Left lobe of liver (tissue), 2 donors: ENCODE results near the gene TADA3. TPM values are rescaled to one million over a fixed set of nuclear protein-coding genes. Genes with fewer than 3 reads are reported as not detected.
"Not testable (repeated sequence)": the region's sequence is repeated elsewhere in the genome, so short reads cannot be mapped to it uniquely, and the experiment has no call there.

Experiments used
- ATAC-seq: fragments of 200-7000 bp; cut with Tn5 transposase; one replicate; pipeline ENCODE4 v1.9.1; 2020; ENCODE audit warnings: mild to moderate bottlenecking, moderate library complexity
- DNase-seq: peaks from one replicate; pipeline ENCODE4 v3.0.0-alpha.2; 2020; ENCODE audit warnings: low spot score
- total RNA-seq: library from RNA; stranded (reverse); gene quantifications from one replicate; pipeline ENCODE4 v1.2.1, GENCODE V29; 2021
- donor health status: DM: no; HTN: no; CAD: no; lungs with moderate emphysema.
- donor health status: DM: no; HTN: yes; CAD: no.

The TADA3 gene
- total RNA-seq, 1 donor from 2014 or later: 25.8 TPM

DNA sequence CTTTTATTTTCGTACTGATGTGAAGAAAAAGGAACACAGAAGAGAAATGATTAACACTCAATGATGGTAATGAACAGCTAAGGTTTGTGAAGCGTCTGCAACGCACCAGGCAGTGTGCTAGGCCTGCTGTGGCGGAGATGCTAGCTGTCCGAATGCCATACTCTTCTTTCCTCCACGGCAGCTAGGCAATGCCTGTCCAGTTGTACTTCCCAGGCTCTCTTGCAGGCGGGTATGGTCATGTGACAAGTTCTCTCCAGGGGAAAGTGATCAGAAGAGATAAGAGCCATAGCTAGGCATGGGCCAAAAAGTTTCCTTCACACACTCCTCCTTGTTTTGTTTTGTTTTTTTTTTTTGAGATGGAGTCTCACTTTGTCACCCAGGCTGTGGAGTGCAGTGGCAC lies 6.7 kb downstream of the TADA3 start:
- ATAC-seq (no peak), DNase-seq (no peak)

DNA sequence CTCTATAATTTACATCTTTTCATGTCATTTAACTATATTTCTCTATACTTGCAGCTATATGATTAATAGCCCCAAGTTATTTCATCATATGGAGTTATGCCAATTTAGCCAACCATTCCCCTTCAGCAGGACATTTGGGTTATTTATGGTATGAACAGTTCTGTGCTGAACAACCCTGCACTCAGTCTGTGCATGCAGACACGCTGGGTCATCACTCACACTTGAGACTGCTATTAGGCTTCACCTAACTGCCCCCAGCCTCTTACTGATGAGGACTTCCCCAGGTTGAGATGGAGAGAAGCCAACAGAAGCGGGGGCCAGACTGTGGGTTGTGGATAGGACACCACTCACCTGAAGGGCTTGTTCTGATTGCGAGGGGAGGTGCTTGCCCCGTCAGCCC lies 7.3 kb downstream of the TADA3 start:
- ATAC-seq (no peak), DNase-seq (no peak)

- DNase-seq (no peak), ATAC-seq (no peak)
Measured at GRCh38 chr3:9783954-9784353, 8.3 kb downstream of the TADA3 start.

- peak; percentile 19 for ATAC-seq
- no peak for DNase-seq
Measured at GRCh38 chr3:9782770-9783169, 9.5 kb downstream of the TADA3 start.

GRCh38 chr3:9781978-9782603 lies 10.2 kb downstream of the TADA3 start:
- peak; percentile 44 for ATAC-seq
- DNase-seq: no peak

GRCh38 chr3:9781551-9781950 lies 10.7 kb downstream of the TADA3 start:
- DNase-seq (no peak), ATAC-seq (no peak)

- ATAC-seq (peak; percentile 2), DNase-seq (no peak)
Measured at GRCh38 chr3:9780910-9781309, 11.4 kb downstream of the TADA3 start.

DNA sequence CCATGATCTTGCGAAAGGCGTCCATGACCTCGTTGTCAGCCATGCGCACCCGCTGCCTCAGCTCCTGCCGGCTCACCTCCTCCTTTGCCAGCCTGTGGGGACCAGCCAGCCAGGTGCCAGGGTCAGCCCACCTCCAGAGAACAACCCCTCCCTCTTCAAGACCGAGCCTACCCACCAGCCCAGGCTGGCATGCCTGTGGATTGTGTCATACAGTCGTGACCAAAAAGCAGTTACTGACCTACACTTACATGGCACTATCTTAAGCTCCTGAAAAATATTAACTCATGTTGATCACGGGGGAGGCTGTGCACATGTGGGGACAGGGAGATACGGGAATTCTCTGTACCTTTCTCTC lies 11.8 kb downstream of the TADA3 start:
- peak; percentile 73 for DNase-seq

GRCh38 chr3:9779721-9780457 lies 12.4 kb downstream of the TADA3 start:
- DNase-seq (no peak), ATAC-seq (peak; percentile 23)

More for the DNA sequence above, 11.8 kb downstream of the TADA3 start:
- peak; percentile 79 for ATAC-seq

DNA sequence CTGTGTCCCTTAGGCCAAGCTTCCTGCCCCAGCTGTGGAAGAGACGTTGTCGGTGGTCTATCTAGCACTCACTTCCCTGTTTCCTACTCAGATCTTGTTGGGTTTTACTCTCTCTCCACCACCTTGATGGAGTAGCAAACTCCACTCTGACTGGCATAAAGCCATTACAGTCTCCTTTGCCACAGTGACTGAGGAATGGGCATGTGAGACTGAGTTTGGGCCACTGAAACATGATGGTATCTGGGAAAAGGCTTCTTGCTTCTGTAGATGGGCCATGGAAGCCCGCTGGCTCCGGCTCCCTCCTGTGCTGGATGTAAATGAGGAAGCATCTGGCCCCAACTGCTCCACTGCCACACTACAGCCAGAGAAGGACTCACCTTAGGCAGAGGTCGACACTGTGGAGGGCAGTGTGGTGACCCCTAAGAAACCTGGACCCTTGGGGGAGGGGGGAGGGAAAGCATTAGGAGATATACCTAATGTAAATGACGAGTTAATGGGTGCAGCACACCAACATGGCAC lies 13.1 kb downstream of the TADA3 start:
- DNase-seq: no peak
- ATAC-seq: no peak

DNA sequence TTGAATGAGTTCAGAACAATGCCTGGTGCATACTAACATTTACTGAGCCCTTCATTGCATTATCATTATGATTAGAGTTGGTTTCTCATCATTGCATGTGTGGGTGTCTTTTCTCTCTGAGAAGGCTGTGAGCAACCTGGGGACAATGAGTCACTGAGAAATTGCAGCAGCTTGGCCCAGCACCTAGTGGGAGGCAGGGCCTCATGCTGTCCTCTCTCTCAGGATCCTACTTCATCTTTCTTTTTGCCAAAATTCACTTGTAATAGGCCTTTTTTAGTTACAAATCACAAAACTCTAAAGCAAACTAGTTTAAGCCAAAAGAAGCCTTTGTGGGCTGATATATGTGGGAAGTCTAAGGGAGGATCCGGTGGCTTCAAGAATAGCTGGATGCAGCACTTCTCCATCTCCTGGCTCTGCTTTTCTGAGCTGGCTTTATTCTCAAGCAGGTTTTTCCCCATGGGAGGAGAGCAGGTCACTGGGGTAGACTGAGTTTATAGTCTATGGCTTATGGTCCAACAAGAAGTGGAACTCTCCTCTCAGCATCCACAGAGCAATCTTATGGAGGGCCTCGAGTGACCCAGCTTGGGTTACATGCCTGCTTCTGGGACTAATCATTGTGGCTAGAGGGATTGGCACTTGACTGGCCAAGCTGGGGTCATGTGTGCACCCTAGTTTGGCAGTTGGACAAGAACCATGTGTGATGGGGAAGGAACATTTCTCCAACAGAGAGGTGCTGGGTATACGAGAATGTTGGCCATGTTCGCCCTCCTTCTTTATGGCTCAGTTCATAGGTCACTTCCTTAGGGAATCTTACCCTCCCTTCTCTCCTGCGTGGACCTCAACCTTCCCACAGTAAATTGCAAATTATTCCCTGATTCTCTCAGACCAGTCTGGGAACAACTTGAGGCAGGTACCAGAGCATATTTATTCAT lies 13.9 kb downstream of the TADA3 start:
- DNase-seq (no peak), ATAC-seq (peak; percentile 14)

- no peak for DNase-seq
- ATAC-seq: no peak
Measured at GRCh38 chr3:9777694-9778021, 14.6 kb downstream of the TADA3 start.

- no peak for ATAC-seq
- DNase-seq: no peak
Measured at GRCh38 chr3:9776896-9777693, 15.2 kb downstream of the TADA3 start.

GRCh38 chr3:9771007-9771406 lies 21.3 kb downstream of the TADA3 start:
- ATAC-seq: not testable (repeated sequence)

DNA sequence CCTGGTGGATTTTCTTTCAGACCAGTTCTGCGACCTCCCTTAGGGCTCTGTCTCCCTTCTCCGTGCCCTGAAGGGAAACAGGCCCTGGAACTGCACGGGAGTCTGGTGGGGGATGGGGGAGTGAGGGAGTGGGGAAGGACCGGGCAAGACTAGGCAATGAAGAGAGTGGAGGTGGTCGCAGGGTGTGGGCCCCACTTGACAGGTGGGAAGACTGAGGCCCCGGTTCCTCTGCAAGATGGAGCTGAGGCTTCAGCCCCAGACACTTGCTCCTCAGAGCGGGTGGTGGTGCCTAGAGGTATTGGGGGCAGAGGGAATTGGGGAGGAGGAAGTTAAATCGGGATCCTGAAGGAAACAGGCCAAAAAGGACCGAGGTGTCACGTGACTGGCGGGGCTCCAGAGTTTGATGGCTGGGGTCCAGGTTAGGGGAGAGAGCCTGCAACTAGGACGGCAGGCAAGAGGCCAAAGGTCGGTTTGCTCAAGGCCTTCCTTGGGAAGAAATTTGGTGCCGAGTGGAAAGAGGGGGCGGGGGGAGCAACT lies 21.9 kb downstream of the TADA3 start:
- DNase-seq (peak; percentile 99), ATAC-seq (peak; percentile 64)

More at GRCh38 chr3:9771007-9771406, 21.3 kb downstream of the TADA3 start:
- not testable (repeated sequence) for DNase-seq

DNA sequence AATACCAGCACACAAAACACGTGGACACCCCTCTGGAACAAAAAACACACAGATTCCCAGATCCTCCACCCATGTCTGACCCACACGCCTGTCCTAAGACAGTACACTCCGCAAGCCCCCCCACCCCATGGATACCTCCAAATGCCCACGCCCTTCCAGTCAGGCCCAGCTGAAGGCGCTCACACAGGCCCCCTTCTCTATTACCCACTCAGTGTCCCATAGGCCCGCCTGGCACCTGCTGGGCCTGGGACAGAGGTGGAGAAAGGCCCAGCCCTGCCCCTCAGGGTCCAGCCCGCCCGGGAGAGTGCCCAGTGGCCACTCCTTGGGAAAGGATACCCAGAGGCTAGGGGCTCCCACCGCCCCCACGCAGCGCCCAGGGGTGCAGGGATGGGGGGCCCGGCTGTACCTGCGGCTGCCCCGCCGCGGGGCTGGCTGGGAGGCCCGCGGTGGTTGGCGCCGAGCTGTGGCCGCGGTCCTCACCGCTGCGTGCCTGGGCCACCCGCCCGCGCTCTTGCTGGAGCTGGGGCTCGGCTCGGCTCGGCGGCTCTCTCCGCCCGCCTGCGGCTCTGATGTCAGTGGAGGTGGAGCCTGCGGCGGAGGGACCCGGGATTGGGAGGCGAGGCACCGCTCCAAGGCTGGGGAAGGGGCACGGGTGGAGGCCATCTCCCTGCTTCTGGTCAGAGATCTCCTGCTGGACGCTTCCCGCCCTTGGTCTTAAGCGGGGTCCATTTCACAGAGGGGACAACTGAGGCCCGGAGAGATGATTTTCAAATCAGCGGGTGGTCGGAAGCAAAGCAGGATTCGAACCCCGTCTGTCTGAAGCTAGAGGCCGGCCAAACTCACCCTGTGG lies 22.6 kb downstream of the TADA3 start, which contains the start of gene CAMK1:
Gene CAMK1 (minus strand): TSS at position 522 of the 850 bp plus-strand sequence. CDS start 2,198 bp downstream, outside the sequence.
- peak; percentile 92 for ATAC-seq
- peak; percentile 90 for DNase-seq

- DNase-seq (no peak), ATAC-seq (no peak)
Measured at GRCh38 chr3:9769012-9769411, 23.3 kb downstream of the TADA3 start.

DNA sequence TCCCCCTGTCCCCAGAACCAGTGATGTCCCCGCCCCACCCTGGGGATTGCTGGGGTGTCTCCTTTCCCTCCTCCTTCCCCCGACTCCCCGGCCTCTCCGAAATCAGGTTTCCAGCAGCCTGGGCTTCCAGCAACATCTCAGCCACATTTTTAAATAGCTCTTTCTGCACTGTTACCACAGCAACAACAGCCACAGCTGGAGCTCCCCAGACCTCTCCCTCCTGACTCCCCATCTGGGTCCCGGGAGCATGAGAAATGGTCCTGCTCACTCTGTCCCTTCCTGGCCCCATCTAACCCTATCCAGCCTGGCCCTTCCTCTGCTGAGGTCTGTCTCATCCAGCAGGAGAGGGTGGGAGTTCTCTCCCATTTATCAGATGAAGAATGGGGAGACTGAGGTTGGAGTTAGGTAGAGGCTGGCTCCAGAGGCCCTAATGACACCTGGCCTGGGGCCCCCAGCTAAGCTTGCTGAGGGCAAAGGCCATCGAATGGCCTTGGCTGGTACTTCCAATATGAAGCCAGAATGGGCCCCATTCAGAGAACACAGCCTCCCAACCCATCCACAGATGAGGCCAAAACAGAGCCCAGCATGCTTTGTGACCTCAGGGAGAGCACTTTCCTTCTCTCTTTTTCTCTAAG lies 24.0 kb downstream of the TADA3 start:
- ATAC-seq: no peak
- DNase-seq: no peak

DNA sequence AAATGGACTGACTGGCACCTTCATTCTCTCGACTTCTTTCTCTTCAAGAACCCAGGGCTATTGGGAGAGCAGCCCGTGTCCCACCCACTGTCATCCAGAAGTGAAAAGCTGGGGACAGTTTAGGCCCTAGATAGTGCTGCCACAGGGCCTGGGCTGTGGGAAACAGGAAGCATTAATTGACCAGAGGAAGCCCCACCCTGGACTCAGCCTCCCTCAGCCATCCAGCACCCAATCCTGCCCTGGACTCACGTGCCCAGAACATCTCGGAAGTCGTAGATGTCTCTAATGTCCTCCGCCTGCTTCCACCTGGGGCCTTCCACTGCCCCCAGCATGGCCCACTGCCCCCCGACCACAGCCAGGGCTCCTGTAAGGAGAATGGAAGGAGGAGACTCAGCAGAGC lies 24.9 kb downstream of the TADA3 start:
- DNase-seq (no peak), ATAC-seq (no peak)
